ENCODE results near the gene STARD8.
"Not testable (repeated sequence)": the region's sequence is repeated elsewhere in the genome, so short reads cannot be mapped to it uniquely, and the experiment has no call there.

Gene STARD8

GRCh38 chrX:68731254-68731653 is 83.8 kb downstream of the STARD8 start:
- no peak for DNase-seq (ENCODE audit: low read depth)
- H3K4me3 ChIP-seq (ENCODE audit: low read depth, low read length): no peak overlapping the region
- TF ChIP-seq CTCF (IDR thresholded peaks at IDR 0.05; ENCODE audit: control insufficient read depth, extremely low read depth, insufficient read depth): no peak

- peak; percentile 60 for TF ChIP-seq CTCF (IDR thresholded peaks at IDR 0.05; ENCODE audit: control insufficient read depth, extremely low read depth, insufficient read depth)
- no peak overlapping the region for H3K4me3 ChIP-seq (ENCODE audit: low read depth, low read length)
- peak; percentile 6 for DNase-seq (ENCODE audit: low read depth)
These were observed 85.5 kb downstream of the STARD8 start for GRCh38 chrX:68732906-68733493.

- no peak overlapping the region for H3K4me3 ChIP-seq (ENCODE audit: low read depth, low read length)
- no peak for DNase-seq (ENCODE audit: low read depth)
- TF ChIP-seq CTCF (IDR thresholded peaks at IDR 0.05; ENCODE audit: control insufficient read depth, extremely low read depth, insufficient read depth): no peak
These were observed 87.8 kb downstream of the STARD8 start for GRCh38 chrX:68735266-68735665.

- DNase-seq (ENCODE audit: low read depth); H3K4me3 ChIP-seq (ENCODE audit: low read depth, low read length): not testable (repeated sequence)
These were observed 94.4 kb downstream of the STARD8 start for GRCh38 chrX:68741864-68742263.

- DNase-seq (ENCODE audit: low read depth): no peak
- no peak for TF ChIP-seq CTCF (IDR thresholded peaks at IDR 0.05; ENCODE audit: control insufficient read depth, extremely low read depth, insufficient read depth)
These were observed 96.3 kb downstream of the STARD8 start for GRCh38 chrX:68743754-68744153.

GRCh38 chrX:68746988-68747387 is 99.5 kb downstream of the STARD8 start:
- no peak for TF ChIP-seq CTCF (IDR thresholded peaks at IDR 0.05; ENCODE audit: control insufficient read depth, extremely low read depth, insufficient read depth)
- H3K4me3 ChIP-seq (ENCODE audit: low read depth, low read length): no peak overlapping the region
- DNase-seq (ENCODE audit: low read depth): no peak

More at GRCh38 chrX:68743754-68744153, 96.3 kb downstream of the STARD8 start:
- H3K4me3 ChIP-seq (ENCODE audit: low read depth, low read length): no peak overlapping the region

- no peak overlapping the region for H3K4me3 ChIP-seq (ENCODE audit: low read depth, low read length)
- DNase-seq (ENCODE audit: low read depth): no peak
- no peak for TF ChIP-seq CTCF (IDR thresholded peaks at IDR 0.05; ENCODE audit: control insufficient read depth, extremely low read depth, insufficient read depth)
These were observed 100.6 kb downstream of the STARD8 start for GRCh38 chrX:68748030-68748429.
